Embryonic facial prominence (tissue), 1 donor: ENCODE results near the gene MAMDC4.

Experiments used
- DNase-seq: peaks from one replicate; pipeline ENCODE4 v3.0.0-alpha.2; 2016; ENCODE audit errors: extremely low spot score

Gene MAMDC4

GRCh38 chr9:136849960-136850865 is 1.9 kb upstream of the MAMDC4 start:
- DNase-seq, result no peak

- DNase-seq, result no peak
Measured at GRCh38 chr9:136850866-136851775, 1.0 kb upstream of the MAMDC4 start.

- DNase-seq, result no peak
Measured at GRCh38 chr9:136852664-136853595, 784 bp downstream of the MAMDC4 start.

DNA sequence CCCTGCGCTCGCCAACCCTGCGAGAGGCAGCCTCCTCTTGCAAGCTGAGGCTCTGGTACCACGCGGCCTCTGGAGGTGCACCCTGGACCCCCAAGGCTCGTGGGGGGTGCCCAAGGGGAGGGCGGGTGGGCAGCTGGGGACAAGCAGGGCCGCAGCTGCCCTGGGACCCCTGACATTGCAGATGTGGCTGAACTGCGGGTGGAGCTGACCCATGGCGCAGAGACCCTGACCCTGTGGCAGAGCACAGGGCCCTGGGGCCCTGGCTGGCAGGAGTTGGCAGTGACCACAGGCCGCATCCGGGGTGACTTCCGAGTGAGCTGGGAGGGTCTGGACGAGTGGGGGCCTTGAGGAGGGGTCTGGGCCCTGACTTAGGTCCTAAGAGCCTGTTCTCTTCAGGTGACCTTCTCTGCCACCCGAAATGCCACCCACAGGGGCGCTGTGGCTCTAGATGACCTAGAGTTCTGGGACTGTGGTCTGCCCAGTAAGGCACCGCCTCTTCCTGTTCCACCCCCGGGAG is 1.5 kb downstream of the MAMDC4 start:
- no peak for DNase-seq

- no peak for DNase-seq
Measured at GRCh38 chr9:136854113-136854841, 2.1 kb downstream of the MAMDC4 start.

DNA sequence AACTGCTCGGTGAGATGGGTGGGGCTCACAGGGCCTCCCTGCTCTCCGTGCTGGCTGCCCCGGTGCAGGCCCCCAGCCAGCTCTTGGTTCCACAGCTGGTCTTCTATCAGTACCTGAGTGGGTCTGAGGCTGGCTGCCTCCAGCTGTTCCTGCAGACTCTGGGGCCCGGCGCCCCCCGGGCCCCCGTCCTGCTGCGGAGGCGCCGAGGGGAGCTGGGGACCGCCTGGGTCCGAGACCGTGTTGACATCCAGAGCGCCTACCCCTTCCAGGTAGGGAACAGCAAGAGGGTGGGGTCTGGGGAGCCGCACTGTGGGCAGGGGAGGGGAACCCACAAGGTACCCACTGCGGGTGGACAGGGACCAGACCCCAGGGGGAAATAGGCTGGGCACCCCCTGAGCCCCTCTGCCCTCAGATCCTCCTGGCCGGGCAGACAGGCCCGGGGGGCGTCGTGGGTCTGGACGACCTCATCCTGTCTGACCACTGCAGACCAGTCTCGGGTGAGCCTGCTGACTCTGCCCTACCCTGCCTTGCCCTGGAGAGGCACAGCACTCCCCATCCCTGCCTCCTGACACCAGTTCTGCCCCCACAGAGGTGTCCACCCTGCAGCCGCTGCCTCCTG is 2.8 kb downstream of the MAMDC4 start:
- no peak for DNase-seq

DNA sequence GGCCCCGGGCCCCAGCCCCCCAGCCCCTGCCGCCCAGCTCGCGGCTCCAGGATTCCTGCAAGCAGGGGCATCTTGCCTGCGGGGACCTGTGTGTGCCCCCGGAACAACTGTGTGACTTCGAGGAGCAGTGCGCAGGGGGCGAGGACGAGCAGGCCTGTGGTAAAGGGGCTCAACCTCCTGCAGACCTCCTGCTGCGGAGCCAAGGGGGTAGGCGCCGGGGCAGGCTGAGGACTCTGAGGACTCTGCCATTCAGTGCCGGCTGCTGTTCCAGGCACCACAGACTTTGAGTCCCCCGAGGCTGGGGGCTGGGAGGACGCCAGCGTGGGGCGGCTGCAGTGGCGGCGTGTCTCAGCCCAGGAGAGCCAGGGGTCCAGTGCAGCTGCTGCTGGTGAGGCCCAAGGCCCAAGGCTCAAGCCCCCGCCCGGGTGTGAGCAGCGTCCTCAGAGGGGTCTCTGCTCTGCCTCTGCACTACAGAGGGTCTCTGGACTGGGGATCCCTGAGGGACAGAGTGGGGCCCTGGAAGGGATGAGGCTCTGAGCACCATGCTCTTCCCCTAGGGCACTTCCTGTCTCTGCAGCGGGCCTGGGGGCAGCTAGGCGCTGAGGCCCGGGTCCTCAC is 3.4 kb downstream of the MAMDC4 start:
- no peak for DNase-seq

DNA sequence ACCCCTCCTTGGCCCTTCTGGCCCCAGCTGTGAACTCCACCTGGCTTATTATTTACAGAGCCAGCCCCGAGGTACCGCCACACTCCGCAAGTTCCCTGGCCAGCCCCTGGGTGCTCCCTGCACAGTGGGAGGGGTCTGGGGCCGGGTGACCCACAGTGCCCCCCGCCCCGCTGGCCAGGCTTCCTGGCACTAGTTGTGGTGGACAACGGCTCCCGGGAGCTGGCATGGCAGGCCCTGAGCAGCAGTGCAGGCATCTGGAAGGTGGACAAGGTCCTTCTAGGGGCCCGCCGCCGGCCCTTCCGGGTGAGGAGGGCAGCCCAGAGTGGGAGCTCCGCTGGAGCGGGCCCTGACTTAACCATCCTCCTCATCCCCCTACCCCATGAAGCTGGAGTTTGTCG is 3.9 kb downstream of the MAMDC4 start:
- no peak for DNase-seq

DNA sequence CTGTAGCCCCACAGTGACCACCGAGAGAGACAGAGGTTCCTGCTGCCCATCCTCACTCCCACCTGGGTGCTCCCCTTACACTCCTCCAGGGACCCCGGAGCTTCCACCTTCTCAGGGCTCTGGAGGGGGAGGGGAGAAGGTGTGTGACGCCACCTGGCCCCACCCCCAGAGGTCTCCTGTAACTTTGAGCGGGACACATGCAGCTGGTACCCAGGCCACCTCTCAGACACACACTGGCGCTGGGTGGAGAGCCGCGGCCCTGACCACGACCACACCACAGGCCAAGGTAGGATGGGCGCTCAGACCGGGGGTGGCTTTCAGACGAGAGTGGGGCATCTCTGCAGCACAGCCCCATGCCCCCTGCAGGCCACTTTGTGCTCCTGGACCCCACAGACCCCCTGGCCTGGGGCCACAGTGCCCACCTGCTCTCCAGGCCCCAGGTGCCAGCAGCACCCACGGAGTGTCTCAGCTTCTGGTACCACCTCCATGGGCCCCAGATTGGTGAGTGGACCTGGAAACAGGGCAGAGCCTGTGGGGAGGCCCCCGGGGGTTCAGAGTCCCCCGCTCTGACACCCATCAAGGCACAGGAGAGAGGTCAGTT is 4.5 kb downstream of the MAMDC4 start:
- no peak for DNase-seq

GRCh38 chr9:136857166-136857565 is 5.0 kb downstream of the MAMDC4 start:
- no peak for DNase-seq

- no peak for DNase-seq
Measured at GRCh38 chr9:136857581-136858412, 5.7 kb downstream of the MAMDC4 start.

DNA sequence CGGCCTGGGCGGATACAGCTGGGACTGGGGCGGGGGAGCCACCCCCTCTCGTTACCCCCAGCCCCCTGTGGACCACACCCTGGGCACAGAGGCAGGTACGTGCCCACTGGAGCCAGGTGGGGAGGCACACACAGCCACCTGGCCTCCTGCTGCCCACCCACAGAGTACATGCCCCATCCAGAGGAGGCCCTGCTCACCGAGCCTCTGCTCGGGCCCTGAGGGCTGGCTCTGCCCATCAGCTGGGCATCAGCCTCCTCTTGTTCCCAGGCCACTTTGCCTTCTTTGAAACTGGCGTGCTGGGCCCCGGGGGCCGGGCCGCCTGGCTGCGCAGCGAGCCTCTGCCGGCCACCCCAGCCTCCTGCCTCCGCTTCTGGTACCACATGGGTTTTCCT is 6.3 kb downstream of the MAMDC4 start:
- DNase-seq, result no peak

- DNase-seq, result no peak
Measured at GRCh38 chr9:136858844-136859757, 7.0 kb downstream of the MAMDC4 start.

DNA sequence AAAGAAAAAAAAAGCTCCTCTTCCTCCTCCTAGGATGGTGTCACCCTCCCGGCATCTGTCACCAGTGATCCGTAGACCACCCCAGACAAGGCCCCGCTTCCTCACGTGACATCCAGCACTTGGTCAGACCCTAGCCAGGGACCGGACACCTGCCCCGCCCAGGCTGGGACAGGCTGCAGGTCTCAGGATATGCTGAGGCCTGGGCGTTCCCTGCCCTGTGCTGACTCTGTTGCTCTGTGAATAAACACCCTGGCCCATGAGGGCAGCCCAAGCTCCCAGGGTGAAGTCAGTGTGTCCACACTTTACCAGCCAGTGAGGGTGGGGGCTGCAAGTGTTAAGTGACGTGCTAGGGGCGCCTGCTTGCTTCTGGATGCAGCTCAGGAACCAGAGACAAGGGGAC is 8.4 kb downstream of the MAMDC4 start:
- no peak for DNase-seq

- DNase-seq, result no peak
Measured at GRCh38 chr9:136860933-136861873, 9.1 kb downstream of the MAMDC4 start.

DNA sequence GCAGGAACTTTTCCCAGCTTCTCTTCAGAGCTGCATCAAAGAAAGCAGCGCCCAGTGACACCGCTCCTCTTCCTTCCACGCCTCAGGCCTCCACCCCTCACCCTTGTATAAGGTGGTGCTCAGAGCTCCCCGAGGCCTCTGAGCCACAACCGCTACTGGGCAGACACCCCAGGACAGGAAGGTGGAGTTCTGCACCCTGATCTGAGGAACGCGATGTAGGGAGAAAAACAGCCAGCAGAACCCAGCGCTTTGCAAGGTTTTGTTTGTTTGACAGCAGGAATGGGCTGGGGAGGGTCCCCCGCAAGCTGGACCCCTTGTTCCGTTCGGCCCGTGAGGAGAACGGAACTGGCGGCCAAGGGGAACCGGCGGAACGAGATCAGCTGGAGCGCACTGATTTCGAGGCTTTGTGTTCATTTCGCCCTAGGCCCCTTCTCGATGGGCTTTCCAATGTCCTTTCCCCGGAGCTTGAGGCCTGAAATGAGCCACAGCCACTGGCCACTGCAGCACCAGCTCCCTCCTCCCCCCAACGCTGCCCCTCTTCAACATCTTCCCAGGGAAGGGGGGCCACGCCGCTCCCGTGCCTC is 9.8 kb downstream of the MAMDC4 start:
- no peak for DNase-seq
